Fibroblast of lung (primary cell): ENCODE results near the gene BRI3BP.

Experiments used
- CTCF ChIP-seq, 2 donors: IDR thresholded peaks in 1 of 2; conservative IDR thresholded peaks in 1 of 2; 1 replicate in 1 of 2; 2 replicates in 1 of 2; pipeline ENCODE4 v1.5.1; 2011 to 2012; ENCODE audit warnings: low read length in 2 of 2, control low read depth in 1 of 2, inconsistent platforms in 1 of 2, low read depth in 1 of 2, mild to moderate bottlenecking in 1 of 2
- EZH2 ChIP-seq: IDR thresholded peaks from 2 replicates; pipeline ENCODE4 v1.5.1; 2012; ENCODE audit warnings: low read length, control low read depth, mild to moderate bottlenecking; ENCODE audit errors: missing control alignments

GRCh38 chr12:125049093-125049458, 55.6 kb downstream of the BRI3BP start:
- TF ChIP-seq CTCF (conservative IDR thresholded peaks at IDR 0.05 in 1 of 2, IDR thresholded peaks at IDR 0.05 in 1 of 2; ENCODE audit: low read depth in 1 of 2, low read length in 2 of 2) (no peak), EZH2 (no peak)
